DND-41 (cell line): ENCODE results near the gene GAS1.

Source experiments
- EZH2 ChIP-seq: IDR thresholded peaks from 3 replicates; pipeline ENCODE4 v1.6.1; 2012; ENCODE audit warnings: borderline replicate concordance, low read depth, mild to moderate bottlenecking, moderate library complexity, low read length, inconsistent platforms; ENCODE audit not compliant: severe bottlenecking
- TF ChIP-seq, protein P1 (sequence below): IDR thresholded peaks from 2 replicates; pipeline ENCODE4 v1.5.1; 2012; ENCODE audit warnings: borderline replicate concordance, low read length, moderate library complexity, mild to moderate bottlenecking; ENCODE audit not compliant: poor library complexity, severe bottlenecking; ENCODE audit errors: extremely low read depth

DNA sequence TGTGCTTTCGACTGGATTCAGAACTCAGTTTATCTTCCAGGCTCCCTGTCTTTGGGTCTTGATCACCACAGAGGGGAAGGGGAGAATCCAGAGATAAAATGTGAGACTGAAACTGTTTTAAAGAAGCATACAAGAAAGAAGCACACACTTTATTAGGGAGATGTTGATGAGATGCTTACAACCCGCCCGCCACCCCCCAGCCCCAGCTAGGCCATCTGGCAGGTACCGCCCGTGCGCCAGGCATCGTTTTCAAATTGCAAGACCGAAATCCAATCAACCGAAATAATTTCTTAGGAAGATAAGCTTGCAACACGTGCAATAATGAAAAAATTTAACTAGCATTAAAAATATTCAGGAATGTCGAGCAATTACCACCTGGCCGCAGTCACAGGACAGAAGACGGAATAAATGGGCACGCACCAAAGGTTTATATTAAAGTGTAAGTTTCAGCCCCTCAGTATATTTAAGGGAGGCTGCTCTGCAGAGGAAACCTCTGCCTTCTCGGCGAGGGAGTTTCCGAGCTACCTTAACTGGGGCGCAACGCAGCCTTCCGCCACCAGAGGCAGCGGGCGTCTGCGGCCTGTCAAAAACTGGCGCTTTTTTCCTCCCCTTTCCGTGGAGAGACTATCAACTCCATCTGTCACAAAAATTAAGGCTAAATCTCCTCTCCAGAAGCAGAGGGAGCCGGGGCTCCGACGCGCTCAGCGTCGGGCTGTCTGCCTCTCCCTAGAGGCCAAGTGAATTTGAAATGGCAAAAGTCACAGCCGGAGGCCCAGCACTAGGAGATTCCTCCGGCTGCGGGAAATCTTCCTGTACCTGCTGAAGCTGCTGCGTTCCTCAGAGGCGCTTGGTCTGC is 996 bp upstream of the GAS1 start:
- TF ChIP-seq, protein P1, sequence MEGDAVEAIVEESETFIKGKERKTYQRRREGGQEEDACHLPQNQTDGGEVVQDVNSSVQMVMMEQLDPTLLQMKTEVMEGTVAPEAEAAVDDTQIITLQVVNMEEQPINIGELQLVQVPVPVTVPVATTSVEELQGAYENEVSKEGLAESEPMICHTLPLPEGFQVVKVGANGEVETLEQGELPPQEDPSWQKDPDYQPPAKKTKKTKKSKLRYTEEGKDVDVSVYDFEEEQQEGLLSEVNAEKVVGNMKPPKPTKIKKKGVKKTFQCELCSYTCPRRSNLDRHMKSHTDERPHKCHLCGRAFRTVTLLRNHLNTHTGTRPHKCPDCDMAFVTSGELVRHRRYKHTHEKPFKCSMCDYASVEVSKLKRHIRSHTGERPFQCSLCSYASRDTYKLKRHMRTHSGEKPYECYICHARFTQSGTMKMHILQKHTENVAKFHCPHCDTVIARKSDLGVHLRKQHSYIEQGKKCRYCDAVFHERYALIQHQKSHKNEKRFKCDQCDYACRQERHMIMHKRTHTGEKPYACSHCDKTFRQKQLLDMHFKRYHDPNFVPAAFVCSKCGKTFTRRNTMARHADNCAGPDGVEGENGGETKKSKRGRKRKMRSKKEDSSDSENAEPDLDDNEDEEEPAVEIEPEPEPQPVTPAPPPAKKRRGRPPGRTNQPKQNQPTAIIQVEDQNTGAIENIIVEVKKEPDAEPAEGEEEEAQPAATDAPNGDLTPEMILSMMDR, result peak; percentile 79
- TF ChIP-seq EZH2, result no peak
